Adrenal gland (tissue), 12 donors: ENCODE measurements around the gene PLEKHA5. TPM values are rescaled to one million over a fixed set of nuclear protein-coding genes. Genes with fewer than 3 reads are reported as not detected.

Experiments
- DNase-seq, 7 donors: peaks; one replicate each; pipeline ENCODE4 v3.0.0-alpha.2; 2019 to 2020
- H3K27ac ChIP-seq, 5 donors: fragments of 200-600 bp; sonication (generic) in 4 of 5; 1 replicate in 3 of 5; 2 replicates in 2 of 5; pipeline versions ENCODE4 v1.5.1 to v1.8.0; 2016 to 2020; ENCODE audit warnings: mild to moderate bottlenecking in 1 of 5
- H3K27me3 ChIP-seq: fragments of 200-600 bp; 2 replicates; pipeline ENCODE4 v1.8.0; 2021
- H3K36me3 ChIP-seq, 2 donors: fragments of 200-600 bp; replicated peaks in 1 of 2; 1 replicate in 1 of 2; 2 replicates in 1 of 2; pipeline versions ENCODE4 v1.5.1 to v1.8.0; 2018 to 2022
- H3K4me1 ChIP-seq, 2 donors: fragments of 200-600 bp; replicated peaks in 1 of 2; 1 replicate in 1 of 2; 2 replicates in 1 of 2; pipeline versions ENCODE4 v1.5.1 to v1.8.0; 2018 to 2021
- H3K4me3 ChIP-seq, 4 donors: fragments of 200-600 bp; sonication (generic) in 3 of 4; one replicate each; pipeline ENCODE4 v1.5.1; 2016 to 2018
- H3K9me3 ChIP-seq, 3 donors: fragments of 200-600 bp; sonication (generic) in 1 of 3; replicated peaks in 1 of 3; 1 replicate in 2 of 3; 2 replicates in 1 of 3; pipeline versions ENCODE4 v1.5.1 to v1.8.0; 2016 to 2021
- POLR2A ChIP-seq, 2 donors: fragments of 450-650 bp; IDR thresholded peaks; one replicate each; pipeline ENCODE4 v1.6.1; 2017; ENCODE audit warnings: antibody characterized with exemption in 2 of 2, mild to moderate bottlenecking in 2 of 2, moderate library complexity in 1 of 2
- WGBS, 4 donors: extraction: QIAGEN DNeasy Blood & Tissue Kit in 2 of 4; methylation state at CpG; one replicate each; pipeline versions ENCODE4 v1.1.5 to v1.1.7; 2013 to 2017; 5-methylcytosine and 5-hydroxymethylcytosine counted together
- intact Hi-C, 2 donors: fragments of 100-400 bp; cut with DNase I; formaldehyde crosslinking; loops; one replicate each; pipeline versions ENCODE4 v1.14.1 to v1.15.0; 2022 to 2023
- polyA plus RNA-seq, 3 donors: library from polyadenylated mRNA; stranded (reverse); fragments of 200-250 nt in 2 of 3; fragments of 350-450 nt in 1 of 3; fragmentation: Illumina TruSeq in 1 of 3; extraction: RNeasy Lipid Tissue Mini Kit (QIAGEN cat#74804) in 1 of 3; gene quantifications; one replicate each; pipeline ENCODE4 v1.2.3, GENCODE V29; 2013 to 2014
- total RNA-seq, 9 donors: library from RNA; depleted of rRNA in 4 of 9; stranded (reverse); fragments of >200 nt in 4 of 9; fragments of 120-200 nt in 1 of 9; fragmentation: NEBNext Ultra II Directional in 1 of 9; extraction: Animal tissue kit (Norgen Biotek cat#: 25700) in 1 of 9; gene quantifications; one replicate each; pipeline versions ENCODE4 v1.1.0 to v1.2.4, GENCODE V29; 2013 to 2023
- TF ChIP-seq, protein P1 (sequence below), 6 experiments: fragments of 450-650 bp in 4 of 6; fragments of 200-600 bp in 2 of 6; sonication (generic) in 1 of 6; IDR thresholded peaks; 1 replicate in 5 of 6; 2 replicates in 1 of 6; pipeline versions ENCODE4 v1.5.1 to v1.8.0; 2016 to 2021; ENCODE audit warnings: antibody characterized with exemption in 6 of 6, mild to moderate bottlenecking in 2 of 6, moderate library complexity in 1 of 6
- donor health status: healthy with polysubstance abuse.
- donor health status: Bipolar disorder and iron deficiency.
- donor health status: DM: yes; HTN: yes; CAD: no.
- donor health status: DM: no; HTN: no; CAD: no.
- donor health status: DM: no; HTN: no; CAD: no.
- donor health status: DM: yes; HTN: yes; CAD: no.

Gene PLEKHA5
- total and polyA plus RNA-seq, 12 donors = 26.1 to 165 (median 95.7) TPM

DNA sequence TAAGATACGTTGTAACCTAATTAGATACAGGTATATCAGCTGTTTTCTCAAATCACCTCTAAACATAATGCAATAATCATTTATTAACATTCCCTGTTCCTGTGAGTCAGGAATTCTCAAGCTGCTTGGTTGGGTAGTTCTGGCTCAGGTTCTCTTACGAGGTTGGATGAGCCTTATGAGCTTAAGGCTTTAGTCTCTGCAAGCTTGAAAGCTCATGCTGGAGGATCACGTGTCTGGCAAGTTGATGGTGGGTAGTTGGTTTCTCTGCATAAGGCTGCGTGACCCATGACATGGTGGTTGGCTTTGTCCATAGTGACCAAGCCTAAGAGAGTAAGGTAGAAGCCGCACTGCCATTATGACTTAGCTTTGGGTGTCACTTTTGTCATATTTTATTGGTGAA, 62.0 kb downstream of the PLEKHA5 start:
- H3K9me3 ChIP-seq = no peaks in the 10 kb centered on the region
- H3K4me1 ChIP-seq = peaks cover 35 to 70% of the 10 kb centered on the region in 2 donors
- H3K27ac ChIP-seq = peak overlapping the region in 3 of 5 donors; percentile 33 to 64 (median 41)
- WGBS, 4 donors = 91 to 93% (median 93%) methylated on average over 5 of the region's 5 CpGs
- no peak overlapping the region for H3K4me3 ChIP-seq
- no peaks in the 10 kb centered on the region for H3K27me3 ChIP-seq
- no peaks in the 10 kb centered on the region for H3K36me3 ChIP-seq
- intact Hi-C loops = no loop called here
- no peak for DNase-seq
- TF ChIP-seq, protein P1, sequence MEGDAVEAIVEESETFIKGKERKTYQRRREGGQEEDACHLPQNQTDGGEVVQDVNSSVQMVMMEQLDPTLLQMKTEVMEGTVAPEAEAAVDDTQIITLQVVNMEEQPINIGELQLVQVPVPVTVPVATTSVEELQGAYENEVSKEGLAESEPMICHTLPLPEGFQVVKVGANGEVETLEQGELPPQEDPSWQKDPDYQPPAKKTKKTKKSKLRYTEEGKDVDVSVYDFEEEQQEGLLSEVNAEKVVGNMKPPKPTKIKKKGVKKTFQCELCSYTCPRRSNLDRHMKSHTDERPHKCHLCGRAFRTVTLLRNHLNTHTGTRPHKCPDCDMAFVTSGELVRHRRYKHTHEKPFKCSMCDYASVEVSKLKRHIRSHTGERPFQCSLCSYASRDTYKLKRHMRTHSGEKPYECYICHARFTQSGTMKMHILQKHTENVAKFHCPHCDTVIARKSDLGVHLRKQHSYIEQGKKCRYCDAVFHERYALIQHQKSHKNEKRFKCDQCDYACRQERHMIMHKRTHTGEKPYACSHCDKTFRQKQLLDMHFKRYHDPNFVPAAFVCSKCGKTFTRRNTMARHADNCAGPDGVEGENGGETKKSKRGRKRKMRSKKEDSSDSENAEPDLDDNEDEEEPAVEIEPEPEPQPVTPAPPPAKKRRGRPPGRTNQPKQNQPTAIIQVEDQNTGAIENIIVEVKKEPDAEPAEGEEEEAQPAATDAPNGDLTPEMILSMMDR (IDR thresholded peaks at IDR 0.05) = no peak
- TF ChIP-seq POLR2A (IDR thresholded peaks at IDR 0.05) = no peak

DNA sequence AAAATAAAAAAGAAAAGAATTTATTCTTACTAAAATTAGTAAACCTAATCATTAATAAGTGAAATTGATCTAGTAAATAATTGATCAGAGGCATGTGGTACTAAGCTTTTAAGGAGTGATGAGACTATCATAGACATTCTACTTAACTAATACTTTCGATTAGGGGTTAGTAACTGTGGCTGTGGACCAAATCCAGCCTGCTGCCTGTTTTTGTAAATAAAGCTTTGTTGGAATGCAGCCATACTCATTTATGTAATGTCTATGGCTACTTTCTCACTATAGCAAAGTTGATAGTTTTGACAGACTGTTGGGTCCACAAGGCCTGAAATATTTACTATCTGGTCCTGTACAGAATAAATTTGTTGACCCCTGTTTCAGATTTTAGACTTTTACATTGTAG, 63.2 kb downstream of the PLEKHA5 start:
- WGBS, 4 donors = 19 to 49% (median 38%) methylated on average over 1 of the region's 1 CpG
- no peak for DNase-seq
- H3K4me3 ChIP-seq = no peak overlapping the region
- H3K36me3 ChIP-seq = no peaks in the 10 kb centered on the region
- H3K9me3 ChIP-seq = no peaks in the 10 kb centered on the region
- TF ChIP-seq, protein P1 (IDR thresholded peaks at IDR 0.05) = no peak
- no peak for TF ChIP-seq POLR2A (IDR thresholded peaks at IDR 0.05)
- H3K27me3 ChIP-seq = no peaks in the 10 kb centered on the region
- H3K4me1 ChIP-seq = peaks cover 26 to 67% of the 10 kb centered on the region in 2 donors
- intact Hi-C loops = no loop called here
- peak overlapping the region in 3 of 5 donors; percentile 10 to 15 (median 15) for H3K27ac ChIP-seq

DNA sequence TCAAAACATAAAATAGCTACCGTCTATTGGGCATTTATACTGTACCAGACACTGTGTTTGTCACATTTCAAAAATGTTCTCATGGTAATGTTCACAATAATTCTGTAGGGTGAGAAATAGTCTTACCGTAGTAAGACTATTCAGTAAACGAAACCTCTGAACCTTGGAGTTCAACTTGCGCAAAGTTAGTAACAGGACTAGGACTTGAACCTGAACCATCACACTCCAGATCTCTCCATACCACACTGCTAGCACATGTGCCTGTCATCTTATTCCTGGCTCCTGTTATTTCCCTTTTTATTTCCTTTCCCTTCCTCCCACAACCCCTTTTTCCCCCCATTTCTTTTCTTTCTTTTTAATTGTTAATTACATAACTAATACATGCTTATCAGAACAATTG, 65.4 kb downstream of the PLEKHA5 start:
- no peak overlapping the region for H3K27ac ChIP-seq
- no peaks in the 10 kb centered on the region for H3K36me3 ChIP-seq
- H3K4me1 ChIP-seq = peaks cover 25 to 58% of the 10 kb centered on the region in 2 donors
- intact Hi-C loops = no loop called here
- H3K4me3 ChIP-seq = no peak overlapping the region
- WGBS, 4 donors = 94 to 97% (median 97%) methylated on average over 4 of the region's 4 CpGs
- DNase-seq = no peak
- H3K27me3 ChIP-seq = no peaks in the 10 kb centered on the region
- H3K9me3 ChIP-seq = no peaks in the 10 kb centered on the region
- no peak for TF ChIP-seq POLR2A (IDR thresholded peaks at IDR 0.05)
- TF ChIP-seq, protein P1 (IDR thresholded peaks at IDR 0.05) = no peak

DNA sequence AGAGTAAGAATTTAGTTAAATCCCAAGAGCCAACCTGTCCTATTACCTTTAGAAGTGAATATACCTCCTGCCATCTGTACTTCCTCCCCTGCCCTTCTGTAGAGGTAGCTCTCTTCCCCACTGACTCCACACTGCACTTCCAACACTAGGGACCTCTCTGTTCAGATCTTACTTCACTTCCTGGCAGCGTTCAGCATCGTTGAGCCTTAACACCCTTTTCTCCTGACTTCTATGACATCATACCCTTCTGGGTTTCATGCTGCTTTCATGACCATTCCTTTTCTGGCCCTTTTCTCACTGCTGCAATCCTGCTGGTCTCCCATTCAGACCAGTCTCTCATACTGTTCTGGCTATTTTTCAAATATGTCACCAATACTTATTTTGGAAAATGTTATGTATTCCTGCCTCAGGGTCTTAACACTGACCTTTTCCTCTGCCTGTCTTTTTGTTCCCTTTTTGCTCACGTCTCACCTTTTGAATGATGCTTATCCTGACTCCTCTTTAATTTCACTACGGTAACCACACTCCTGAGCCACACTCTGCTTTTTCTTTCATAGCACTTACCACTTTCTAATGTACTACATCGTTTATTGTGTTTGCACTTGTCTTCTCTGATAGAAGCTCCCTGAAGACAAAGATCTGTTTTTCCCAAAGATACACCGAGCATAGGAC, 67.6 kb downstream of the PLEKHA5 start:
- 60 to 69% (median 66%) methylated on average over 6 of the region's 6 CpGs for WGBS, 4 donors
- no peaks in the 10 kb centered on the region for H3K36me3 ChIP-seq
- no peak overlapping the region for H3K27ac ChIP-seq
- H3K4me3 ChIP-seq = no peak overlapping the region
- no peaks in the 10 kb centered on the region for H3K9me3 ChIP-seq
- no peaks in the 10 kb centered on the region for H3K27me3 ChIP-seq
- intact Hi-C loops = no loop called here
- no peak for TF ChIP-seq POLR2A (IDR thresholded peaks at IDR 0.05)
- TF ChIP-seq, protein P1 (IDR thresholded peaks at IDR 0.05) = no peak
- no peak for DNase-seq
- H3K4me1 ChIP-seq = peaks cover 7 to 36% of the 10 kb centered on the region in 2 donors
